ENCODE measurements around the gene C11orf68.
A peak's percentile ranks its signal among the peaks of the same experiment; 100 is the strongest.

Gene C11orf68

GRCh38 chr11:65919141-65919572, 295 bp upstream of the C11orf68 start, which contains the start of gene DRAP1:
Gene DRAP1, plus strand, starts transcription at chr11:65919426. Its CDS starts 76 bp downstream, at chr11:65919502.
- no peak for TF ChIP-seq CTCF (IDR thresholded peaks at IDR 0.05; ENCODE audit: borderline replicate concordance, insufficient read depth, low read depth, low read length)
- peak within 1 kb of the TSS; percentile 90 for H3K4me3 ChIP-seq (ENCODE audit: low read depth, low read length)

GRCh38 chr11:65917434-65918210, 1.2 kb downstream of the C11orf68 start:
- peak overlapping the region; percentile 83 for H3K4me3 ChIP-seq (ENCODE audit: low read depth, low read length)
- no peak for TF ChIP-seq CTCF (IDR thresholded peaks at IDR 0.05; ENCODE audit: borderline replicate concordance, insufficient read depth, low read depth, low read length)

- H3K4me3 ChIP-seq (ENCODE audit: low read depth, low read length) = no peak overlapping the region
- TF ChIP-seq CTCF (IDR thresholded peaks at IDR 0.05; ENCODE audit: borderline replicate concordance, insufficient read depth, low read depth, low read length) = no peak
Measured at GRCh38 chr11:65917077-65917433, 1.8 kb downstream of the C11orf68 start.

GRCh38 chr11:65916391-65916790, 2.5 kb downstream of the C11orf68 start:
- no peak for TF ChIP-seq CTCF (IDR thresholded peaks at IDR 0.05; ENCODE audit: borderline replicate concordance, insufficient read depth, low read depth, low read length)
- H3K4me3 ChIP-seq (ENCODE audit: low read depth, low read length) = no peak overlapping the region

- no peak overlapping the region for H3K4me3 ChIP-seq (ENCODE audit: low read depth, low read length)
- TF ChIP-seq CTCF (IDR thresholded peaks at IDR 0.05; ENCODE audit: borderline replicate concordance, insufficient read depth, low read depth, low read length) = no peak
Measured at GRCh38 chr11:65915821-65916251, 3.0 kb downstream of the C11orf68 start.

- H3K4me3 ChIP-seq (ENCODE audit: low read depth, low read length) = no peak overlapping the region
Measured at GRCh38 chr11:65915101-65915820, 3.6 kb downstream of the C11orf68 start.

More at GRCh38 chr11:65915101-65915820, 3.6 kb downstream of the C11orf68 start:
- TF ChIP-seq CTCF (IDR thresholded peaks at IDR 0.05; ENCODE audit: borderline replicate concordance, insufficient read depth, low read depth, low read length) = no peak
